Motor neuron (in vitro differentiated cells): ENCODE measurements around the gene TSC22D2. TPM values are rescaled to one million over a fixed set of nuclear protein-coding genes. Genes with fewer than 3 reads are reported as not detected.

ENCODE experiments used
- ATAC-seq, 8 experiments: fragments of 200-7000 bp; cut with Tn5 transposase; replicated peaks in 6 of 8; 2 replicates each; pipeline ENCODE4 v1.8.0; 2021; ENCODE audit warnings: mild to moderate bottlenecking in 8 of 8, moderate library complexity in 8 of 8
- H3K27ac ChIP-seq, 2 donors: fragments of 250-450 bp; sonication (Bioruptor Pico); 2 replicates each; pipeline ENCODE4 v1.9.0; 2021; ENCODE audit warnings: antibody characterized with exemption in 2 of 2, mild to moderate bottlenecking in 2 of 2, moderate library complexity in 1 of 2
- H3K4me1 ChIP-seq, 2 donors: fragments of 250-450 bp; sonication (Bioruptor Pico); replicated peaks in 1 of 2; 2 replicates each; pipeline ENCODE4 v1.6.1; 2021; ENCODE audit warnings: antibody characterized with exemption in 2 of 2, mild to moderate bottlenecking in 2 of 2, moderate library complexity in 1 of 2
- H3K4me3 ChIP-seq, 5 donors: fragments of 250-450 bp; sonication (Bioruptor Pico); 2 replicates each; pipeline ENCODE4 v1.9.0; 2021; ENCODE audit warnings: antibody characterized with exemption in 5 of 5, mild to moderate bottlenecking in 5 of 5, moderate library complexity in 4 of 5
- WGBS, 10 experiments: fragments of 450-650 bp; shearing (Covaris generic); methylation state at CpG; one replicate each; pipeline ENCODE4 v1.0.0; 2022; 5-methylcytosine and 5-hydroxymethylcytosine counted together
- in situ Hi-C, 9 experiments: fragments of 400-800 bp; cut with MboI; loops; one replicate each; pipeline ENCODE4 v1.15.0; 2021; ENCODE audit warnings: low sequenced_read_pairs in 9 of 9, low pct_unique_long_range_greater_than_20kb in 2 of 9; ENCODE audit not compliant: unreplicated experiment in 9 of 9
- total RNA-seq, 8 experiments: library from RNA; unstranded; fragments of 300-600 nt; gene quantifications; 2 replicates each; pipeline versions ENCODE4 v1.2.3 to v1.2.4, GENCODE V29; 2022

Gene TSC22D2
- 10 to 100 TPM; 10.1 to 33.8 (median 19.1) TPM for total RNA-seq

DNA sequence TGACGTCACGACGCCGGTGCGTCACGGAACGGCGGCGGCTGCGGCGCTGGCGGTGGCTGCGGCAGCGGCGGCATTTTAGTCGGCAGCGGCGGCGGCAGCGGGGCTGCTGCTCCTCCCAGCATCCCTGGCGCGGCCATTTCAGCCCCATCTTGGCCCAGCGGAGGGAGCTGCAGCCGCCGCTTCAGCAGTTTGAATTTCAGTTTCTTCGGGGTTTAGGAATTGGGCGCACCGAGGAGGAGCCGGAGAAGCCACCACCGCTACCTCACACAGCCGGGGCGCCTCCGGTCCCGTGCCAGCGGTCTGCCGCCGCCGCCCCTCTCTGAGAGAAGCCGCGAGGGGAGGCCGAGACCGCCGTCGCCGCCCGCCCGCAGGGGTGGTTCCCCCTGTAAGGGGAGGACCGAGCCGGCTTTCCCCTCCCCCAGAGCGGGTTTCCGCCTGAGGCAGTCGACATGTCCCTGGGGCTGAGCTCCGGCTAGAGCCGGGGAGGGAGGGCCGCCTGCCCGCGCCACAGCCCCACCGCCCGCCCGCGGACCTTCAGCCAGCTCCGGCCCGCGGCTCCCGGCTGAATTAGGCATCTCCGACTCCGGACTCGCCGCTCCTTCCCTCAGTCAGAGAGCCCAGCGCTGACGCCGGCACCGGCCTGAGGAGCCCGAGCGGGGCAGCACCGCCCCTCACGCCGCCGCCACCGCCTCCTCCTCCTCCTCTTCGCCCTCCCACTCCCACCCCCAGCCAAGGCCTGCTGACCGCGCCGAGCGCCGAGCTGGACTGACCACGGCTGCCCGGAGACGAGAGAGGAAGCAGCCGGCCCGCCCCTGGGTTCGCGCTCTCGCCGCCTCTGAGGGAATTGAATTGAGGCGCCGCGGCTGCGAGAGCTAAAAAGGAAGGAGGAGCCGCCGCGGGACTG lies at the start of gene TSC22D2:
TSS of gene TSC22D2 (plus strand) at position 78 of the 904 bp plus-strand sequence. CDS start 1,053 bp downstream, outside the sequence.
- WGBS, 10 experiments = 0% methylated on average over 10 to 11 of the region's 102 CpGs; no CpG with 5 or more reads in 8 of the 10 experiments
- in situ Hi-C loops = loop anchor here in 1 of 9 experiments (25.0 kb wide), 1 partner anchor 129 kb away; the partner anchor contains the start of genes EIF2A and SERP1
- peak within 1 kb of the TSS; percentile 65 to 79 (median 69) for H3K4me3 ChIP-seq

DNA sequence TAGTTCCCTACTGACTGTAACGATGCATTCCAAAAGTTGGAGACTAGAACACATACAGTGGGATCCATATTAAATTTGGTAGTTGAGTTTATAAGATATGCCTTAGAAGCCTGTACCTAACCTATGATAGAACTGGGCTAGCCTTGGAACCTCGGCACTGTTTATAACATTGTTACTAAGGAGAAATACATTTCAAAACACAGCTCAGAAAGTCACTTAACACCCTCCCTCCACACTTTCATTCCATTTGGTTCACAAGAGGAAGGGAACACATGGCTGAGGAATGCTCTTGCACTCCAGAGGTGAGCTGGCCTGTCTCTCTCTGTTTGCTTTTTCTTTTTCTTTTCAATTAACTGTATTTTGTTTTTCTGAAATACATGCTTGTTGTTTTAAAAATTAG lies 48.7 kb upstream of the TSC22D2 start:
- 100% methylated on average over 1 to 2 of the region's 2 CpGs; no CpG with 5 or more reads in 3 of the 10 experiments for WGBS, 10 experiments
- H3K4me3 ChIP-seq = no peak overlapping the region
- peak in 2 of 8 experiments; percentile 10 to 46 for ATAC-seq
- no peak overlapping the region for H3K27ac ChIP-seq
- in situ Hi-C loops = no loop called here
- H3K4me1 ChIP-seq = no peaks in the 10 kb centered on the region

More for the DNA sequence above, at the start of gene TSC22D2:
- peak; percentile 54 to 81 (median 70) for ATAC-seq
- H3K4me1 ChIP-seq = peaks cover 6 to 7% of the 10 kb centered on the region in 2 donors
- H3K27ac ChIP-seq = peak within 1 kb of the TSS; percentile 93 to 95

- Histone ChIP-seq H3K27ac (no peak overlapping the region), H3K4me3 (no peak overlapping the region), H3K4me1 (no peaks in the 10 kb centered on the region)
- WGBS, 10 experiments = 22 to 96% (median 90%) methylated on average over 1 to 3 of the region's 3 CpGs; no CpG with 5 or more reads in 1 of the 10 experiments
- ATAC-seq = peak in 3 of 8 experiments; percentile 23 to 81 (median 78)
- in situ Hi-C loops = no loop called here
Measured at GRCh38 chr3:150360966-150361365, 47.1 kb upstream of the TSC22D2 start.

GRCh38 chr3:150362515-150363302 lies 45.4 kb upstream of the TSC22D2 start:
- no peak for ATAC-seq
- in situ Hi-C loops = no loop called here
- Histone ChIP-seq H3K27ac (no peak overlapping the region), H3K4me3 (no peak overlapping the region), H3K4me1 (no peaks in the 10 kb centered on the region)
- 71 to 100% (median 96%) methylated on average over 1 to 2 of the region's 2 CpGs for WGBS, 10 experiments

- Histone ChIP-seq H3K27ac (no peak overlapping the region), H3K4me1 (no peaks in the 10 kb centered on the region), H3K4me3 (no peak overlapping the region)
- WGBS, 10 experiments = 89 to 100% (median 100%) methylated on average over 1 to 2 of the region's 2 CpGs; no CpG with 5 or more reads in 5 of the 10 experiments
- no peak for ATAC-seq
- in situ Hi-C loops = no loop called here
Measured at GRCh38 chr3:150363420-150363819, 44.7 kb upstream of the TSC22D2 start.

- in situ Hi-C loops = no loop called here
- 47 to 94% (median 80%) methylated on average over 1 to 4 of the region's 5 CpGs; no CpG with 5 or more reads in 1 of the 10 experiments for WGBS, 10 experiments
- Histone ChIP-seq H3K4me1 (peaks cover 0 to 4% of the 10 kb centered on the region in 2 donors), H3K4me3 (no peak overlapping the region), H3K27ac (no peak overlapping the region)
- ATAC-seq = no peak
Measured at GRCh38 chr3:150365132-150365604, 42.9 kb upstream of the TSC22D2 start.

- no peak overlapping the region for H3K27ac ChIP-seq
- in situ Hi-C loops = no loop called here
- ATAC-seq = no peak
- H3K4me1 ChIP-seq = peaks cover 8 to 26% of the 10 kb centered on the region in 2 donors
- H3K4me3 ChIP-seq = no peak overlapping the region
Measured at GRCh38 chr3:150367757-150368156, 40.3 kb upstream of the TSC22D2 start.

GRCh38 chr3:150370122-150370602 lies 37.9 kb upstream of the TSC22D2 start:
- H3K4me3 ChIP-seq = peak overlapping the region in 2 of 5 donors; percentile 17 to 28
- peaks cover 8 to 29% of the 10 kb centered on the region in 2 donors for H3K4me1 ChIP-seq
- no peak overlapping the region for H3K27ac ChIP-seq
- WGBS, 10 experiments = 0 to 48% (median 20%) methylated on average over 1 to 4 of the region's 4 CpGs; no CpG with 5 or more reads in 2 of the 10 experiments
- in situ Hi-C loops = no loop called here
- ATAC-seq = peak; percentile 71 to 95 (median 80)

GRCh38 chr3:150370999-150371398 lies 37.1 kb upstream of the TSC22D2 start:
- no peak for ATAC-seq
- Histone ChIP-seq H3K27ac (no peak overlapping the region), H3K4me3 (peak overlapping the region in 1 of 5 donors; percentile 28), H3K4me1 (peaks cover 10 to 37% of the 10 kb centered on the region in 2 donors)
- WGBS, 10 experiments = 0 to 100% (median 20%) methylated on average over 1 of the region's 1 CpG; no CpG with 5 or more reads in 3 of the 10 experiments
- in situ Hi-C loops = no loop called here

GRCh38 chr3:150371741-150372254 lies 36.3 kb upstream of the TSC22D2 start:
- 0 to 80% (median 40%) methylated on average over 1 to 6 of the region's 6 CpGs; no CpG with 5 or more reads in 1 of the 10 experiments for WGBS, 10 experiments
- Histone ChIP-seq H3K4me1 (peaks cover 18 to 45% of the 10 kb centered on the region in 2 donors), H3K27ac (peak overlapping the region; percentile 19 to 27), H3K4me3 (peak overlapping the region in 2 of 5 donors; percentile 15 to 28)
- in situ Hi-C loops = no loop called here
- ATAC-seq = peak; percentile 53 to 75 (median 68)

DNA sequence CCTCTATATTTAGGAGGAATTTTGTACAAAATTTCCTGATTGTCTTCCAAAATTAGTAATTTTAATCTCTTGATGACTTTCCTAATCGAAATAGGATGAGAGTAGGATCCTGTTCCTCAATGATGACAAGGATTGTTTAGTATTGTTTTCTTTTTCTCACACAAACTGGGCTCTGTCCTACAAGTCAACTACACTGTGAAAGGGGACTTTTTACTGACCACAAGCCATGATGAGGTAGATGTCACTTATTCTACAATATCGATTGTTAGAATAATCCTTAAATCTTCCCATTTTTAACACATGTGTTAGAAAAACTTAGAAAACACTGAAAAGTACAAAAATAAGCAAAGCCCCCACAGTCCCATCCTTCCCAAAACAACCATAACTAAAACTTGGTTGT lies 35.8 kb upstream of the TSC22D2 start:
- 44 to 100% (median 100%) methylated on average over 1 to 2 of the region's 2 CpGs; no CpG with 5 or more reads in 1 of the 10 experiments for WGBS, 10 experiments
- H3K27ac ChIP-seq = no peak overlapping the region
- no peak for ATAC-seq
- in situ Hi-C loops = no loop called here
- H3K4me3 ChIP-seq = no peak overlapping the region
- H3K4me1 ChIP-seq = peaks cover 19 to 47% of the 10 kb centered on the region in 2 donors

- no peak overlapping the region for H3K27ac ChIP-seq
- in situ Hi-C loops = no loop called here
- no peak overlapping the region for H3K4me3 ChIP-seq
- 38 to 100% (median 85%) methylated on average over 1 of the region's 1 CpG; no CpG with 5 or more reads in 2 of the 10 experiments for WGBS, 10 experiments
- ATAC-seq = peak in 1 of 8 experiments; percentile 28
- peaks cover 19 to 47% of the 10 kb centered on the region in 2 donors for H3K4me1 ChIP-seq
Measured at GRCh38 chr3:150372722-150373121, 35.4 kb upstream of the TSC22D2 start.
